Smooth muscle cell (in vitro differentiated cells): ENCODE measurements around the gene PROSER1. TPM values are rescaled to one million over a fixed set of nuclear protein-coding genes. Genes with fewer than 3 reads are reported as not detected.

Experiments used
- DNase-seq: peaks from one replicate; lab custom pipeline; 2025; ENCODE audit not compliant: unreplicated experiment; lab: John Stamatoyannopoulos, UW
- H2AFZ ChIP-seq: fragments of 200-600 bp; sonication (generic); 2 replicates; pipeline ENCODE4 v1.6.0; 2016; ENCODE audit warnings: antibody characterized with exemption, low read depth, mild to moderate bottlenecking
- H3F3A ChIP-seq: fragments of 200-600 bp; sonication (generic); 2 replicates; pipeline ENCODE4 v1.6.0; 2017; ENCODE audit warnings: antibody characterized with exemption, low read depth
- H3K27ac ChIP-seq: fragments of 200-600 bp; sonication (generic); 2 replicates; pipeline ENCODE4 v1.5.1; 2016; ENCODE audit warnings: low read depth, mild to moderate bottlenecking
- H3K27me3 ChIP-seq: fragments of 200-600 bp; sonication (generic); 2 replicates; pipeline ENCODE4 v1.6.1; 2016; ENCODE audit warnings: low read depth, mild to moderate bottlenecking
- H3K36me3 ChIP-seq: fragments of 200-600 bp; sonication (generic); 2 replicates; pipeline ENCODE4 v1.5.1; 2016; ENCODE audit warnings: low read depth
- H3K4me1 ChIP-seq: fragments of 200-600 bp; sonication (generic); 2 replicates; pipeline ENCODE4 v1.5.1; 2016; ENCODE audit warnings: low read depth
- H3K4me2 ChIP-seq: fragments of 200-600 bp; sonication (generic); 2 replicates; pipeline ENCODE4 v1.6.0; 2016; ENCODE audit warnings: mild to moderate bottlenecking
- H3K4me3 ChIP-seq: fragments of 200-600 bp; sonication (generic); 2 replicates; pipeline ENCODE4 v1.5.1; 2016; ENCODE audit warnings: mild to moderate bottlenecking
- H3K79me2 ChIP-seq: fragments of 200-600 bp; sonication (generic); 2 replicates; pipeline ENCODE4 v1.6.0; 2016; ENCODE audit warnings: low read depth, mild to moderate bottlenecking
- H3K9ac ChIP-seq: fragments of 200-600 bp; sonication (generic); 2 replicates; pipeline ENCODE4 v1.6.0; 2016; ENCODE audit warnings: low read depth
- H3K9me3 ChIP-seq: fragments of 200-600 bp; sonication (generic); replicated peaks from 2 replicates; pipeline ENCODE4 v1.5.1; 2016; ENCODE audit warnings: low read depth
- H4K20me1 ChIP-seq: fragments of 200-600 bp; sonication (generic); 2 replicates; pipeline ENCODE4 v1.6.0; 2016; ENCODE audit warnings: low read depth
- CTCF ChIP-seq: fragments of 200-600 bp; sonication (generic); IDR thresholded peaks from 2 replicates; pipeline ENCODE4 v1.5.1; 2017; ENCODE audit warnings: borderline replicate concordance, mild to moderate bottlenecking, antibody characterized with exemption; ENCODE audit not compliant: insufficient read depth, poor library complexity, severe bottlenecking
- WGBS: methylation state at CpG from one replicate; pipeline ENCODE4 v1.1.7; 2016; ENCODE audit warnings: low lambda C conversion rate; 5-methylcytosine and 5-hydroxymethylcytosine counted together
- polyA plus RNA-seq: library from polyadenylated mRNA; unstranded; fragments of >200 nt; fragmentation: Nextera tagmentation; extraction: Ambion mirVana; gene quantifications from 2 replicates; pipeline ENCODE4 v1.2.1, GENCODE V29; 2016
- total RNA-seq: library from RNA; depleted of rRNA; stranded (reverse); fragments of >200 nt; gene quantifications from 2 replicates; pipeline ENCODE4 v1.2.3, GENCODE V29; 2014

PROSER1 gene
- total and polyA plus RNA-seq, 2 experiments from 2014 or later, result 7.6 to 9.7 TPM

- H3K27ac ChIP-seq, result no peak overlapping the region
- no peak for DNase-seq
- H3K79me2 ChIP-seq, result no peaks in the 10 kb centered on the region
- TF ChIP-seq CTCF, result no peak
- no peak overlapping the region for H3K4me2 ChIP-seq
- H3K4me1 ChIP-seq, result no peaks in the 10 kb centered on the region
- WGBS, result 60% methylated on average over 2 of the region's 2 CpGs
- no peak overlapping the region for H3K9ac ChIP-seq
- H2AFZ ChIP-seq, result no peak overlapping the region
- H3K4me3 ChIP-seq, result no peak overlapping the region
- H3K27me3 ChIP-seq, result no peaks in the 10 kb centered on the region
- no peaks in the 10 kb centered on the region for H4K20me1 ChIP-seq
- H3K36me3 ChIP-seq, result no peaks in the 10 kb centered on the region
- no peaks in the 10 kb centered on the region for H3F3A ChIP-seq
- H3K9me3 ChIP-seq, result no peaks in the 10 kb centered on the region
These were observed 68.7 kb downstream of the PROSER1 start for GRCh38 chr13:38969187-38969586.

- no peak overlapping the region for H3K27ac ChIP-seq
- no peaks in the 10 kb centered on the region for H3K4me1 ChIP-seq
- no peaks in the 10 kb centered on the region for H3K79me2 ChIP-seq
- no peak overlapping the region for H2AFZ ChIP-seq
- no peak for TF ChIP-seq CTCF
- H3K4me2 ChIP-seq, result no peak overlapping the region
- no peak overlapping the region for H3K4me3 ChIP-seq
- no peaks in the 10 kb centered on the region for H3K27me3 ChIP-seq
- no peaks in the 10 kb centered on the region for H3K36me3 ChIP-seq
- no peaks in the 10 kb centered on the region for H3K9me3 ChIP-seq
- no peak overlapping the region for H3K9ac ChIP-seq
- no peaks in the 10 kb centered on the region for H3F3A ChIP-seq
- no peaks in the 10 kb centered on the region for H4K20me1 ChIP-seq
- DNase-seq, result no peak
- 77% methylated on average over 2 of the region's 2 CpGs for WGBS
These were observed 70.4 kb downstream of the PROSER1 start for GRCh38 chr13:38967446-38967845.

DNA sequence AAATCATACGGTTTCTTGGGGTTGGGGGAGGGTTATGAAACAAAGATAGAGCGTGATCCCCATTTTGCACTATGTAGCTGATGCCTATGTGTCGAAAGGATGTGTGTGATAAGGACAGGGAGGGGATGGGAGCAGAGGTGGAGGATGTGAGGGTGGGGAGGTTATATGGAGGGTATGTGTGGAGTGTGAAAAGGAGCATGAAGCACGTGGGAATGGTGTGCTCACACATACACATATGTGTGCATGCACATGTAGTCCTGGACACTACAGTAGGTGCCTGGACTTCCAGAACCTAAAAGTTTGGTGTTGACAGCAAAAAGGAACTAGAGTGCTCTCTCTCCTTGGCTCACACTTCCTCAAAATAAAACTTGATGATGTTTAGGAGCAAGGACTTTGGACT is 72.6 kb downstream of the PROSER1 start:
- Histone ChIP-seq H4K20me1 (no peaks in the 10 kb centered on the region), H3K27me3 (no peaks in the 10 kb centered on the region), H3F3A (no peaks in the 10 kb centered on the region), H3K36me3 (no peaks in the 10 kb centered on the region), H3K9me3 (no peaks in the 10 kb centered on the region), H3K4me1 (no peaks in the 10 kb centered on the region), H2AFZ (no peak overlapping the region), H3K9ac (no peak overlapping the region), H3K4me3 (no peak overlapping the region), H3K79me2 (no peaks in the 10 kb centered on the region), H3K27ac (no peak overlapping the region), H3K4me2 (no peak overlapping the region)
- 82% methylated on average over 4 of the region's 4 CpGs for WGBS
- no peak for TF ChIP-seq CTCF
- no peak for DNase-seq

DNA sequence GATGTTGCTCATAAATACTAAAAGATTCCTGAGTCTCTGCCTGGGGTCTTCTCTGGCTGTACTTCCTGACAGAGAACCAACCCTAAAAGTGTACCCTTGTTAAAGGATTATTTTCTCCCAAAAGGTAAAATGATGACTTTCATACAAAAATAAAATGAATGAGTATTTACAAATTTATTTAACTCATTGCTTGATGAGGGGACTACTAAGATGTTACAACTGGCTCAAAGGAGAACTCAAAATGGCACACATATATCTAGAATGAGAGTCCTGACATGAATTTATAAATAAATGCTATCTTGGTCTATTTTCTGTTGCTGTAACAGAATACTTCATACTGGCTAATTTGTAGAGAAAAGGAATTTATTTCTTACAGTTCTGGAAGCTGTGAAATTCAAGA is 77.7 kb downstream of the PROSER1 start:
- no peak overlapping the region for H3K4me3 ChIP-seq
- H3K36me3 ChIP-seq, result no peaks in the 10 kb centered on the region
- H2AFZ ChIP-seq, result no peak overlapping the region
- H3K4me1 ChIP-seq, result no peaks in the 10 kb centered on the region
- no peaks in the 10 kb centered on the region for H3F3A ChIP-seq
- no peak overlapping the region for H3K4me2 ChIP-seq
- no peak for DNase-seq
- H3K9me3 ChIP-seq, result no peaks in the 10 kb centered on the region
- H3K27me3 ChIP-seq, result no peaks in the 10 kb centered on the region
- H4K20me1 ChIP-seq, result no peaks in the 10 kb centered on the region
- H3K27ac ChIP-seq, result no peak overlapping the region
- H3K79me2 ChIP-seq, result no peaks in the 10 kb centered on the region
- TF ChIP-seq CTCF, result no peak
- H3K9ac ChIP-seq, result no peak overlapping the region
